ENCODE measurements around the gene ADGRF5.

DNA sequence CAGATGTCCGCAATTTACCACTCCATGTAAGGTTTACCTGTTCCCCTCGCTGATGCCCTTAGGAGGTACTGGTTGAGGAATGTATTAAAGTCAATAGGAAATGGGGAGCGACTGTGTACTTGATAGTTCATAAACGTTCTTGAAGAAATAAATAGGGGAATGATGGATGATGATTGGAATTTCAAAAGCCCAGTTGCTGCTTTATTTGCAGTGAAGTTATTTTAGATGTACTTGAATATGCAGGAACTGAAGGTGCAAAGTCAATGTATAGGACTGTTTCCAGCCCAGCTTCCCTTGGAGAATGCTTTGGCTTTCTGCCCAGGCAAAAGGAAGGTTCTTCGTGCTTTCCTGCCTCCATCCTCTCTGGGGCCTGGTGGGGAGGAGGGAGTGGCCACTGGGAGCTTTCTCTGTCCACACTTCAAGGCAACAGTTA is 19.8 kb downstream of the ADGRF5 start:
- TF ChIP-seq, protein P1, sequence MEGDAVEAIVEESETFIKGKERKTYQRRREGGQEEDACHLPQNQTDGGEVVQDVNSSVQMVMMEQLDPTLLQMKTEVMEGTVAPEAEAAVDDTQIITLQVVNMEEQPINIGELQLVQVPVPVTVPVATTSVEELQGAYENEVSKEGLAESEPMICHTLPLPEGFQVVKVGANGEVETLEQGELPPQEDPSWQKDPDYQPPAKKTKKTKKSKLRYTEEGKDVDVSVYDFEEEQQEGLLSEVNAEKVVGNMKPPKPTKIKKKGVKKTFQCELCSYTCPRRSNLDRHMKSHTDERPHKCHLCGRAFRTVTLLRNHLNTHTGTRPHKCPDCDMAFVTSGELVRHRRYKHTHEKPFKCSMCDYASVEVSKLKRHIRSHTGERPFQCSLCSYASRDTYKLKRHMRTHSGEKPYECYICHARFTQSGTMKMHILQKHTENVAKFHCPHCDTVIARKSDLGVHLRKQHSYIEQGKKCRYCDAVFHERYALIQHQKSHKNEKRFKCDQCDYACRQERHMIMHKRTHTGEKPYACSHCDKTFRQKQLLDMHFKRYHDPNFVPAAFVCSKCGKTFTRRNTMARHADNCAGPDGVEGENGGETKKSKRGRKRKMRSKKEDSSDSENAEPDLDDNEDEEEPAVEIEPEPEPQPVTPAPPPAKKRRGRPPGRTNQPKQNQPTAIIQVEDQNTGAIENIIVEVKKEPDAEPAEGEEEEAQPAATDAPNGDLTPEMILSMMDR (IDR thresholded peaks at IDR 0.05), result no peak
- no peak for TF ChIP-seq POLR2A (IDR thresholded peaks at IDR 0.05)

Measured in adrenal gland (tissue), 5 donors.